WI38 (cell line): ENCODE data around the gene YWHAE.
"Not testable (repeated sequence)": the region's sequence is repeated elsewhere in the genome, so short reads cannot be mapped to it uniquely, and the experiment has no call there.

Experiments
- H3K4me3 ChIP-seq: 2 replicates; pipeline ENCODE4 v1.5.1; 2011; ENCODE audit warnings: low read depth, mild to moderate bottlenecking, control low read depth, low read length
- CTCF ChIP-seq: IDR thresholded peaks from 2 replicates; pipeline ENCODE4 v1.5.1; 2012; ENCODE audit warnings: low read depth, mild to moderate bottlenecking, control low read depth, low read length

YWHAE gene

GRCh38 chr17:1420981-1421380, 21.0 kb upstream of the YWHAE start:
- TF ChIP-seq CTCF, result no peak
- H3K4me3 ChIP-seq, result no peak overlapping the region

- no peak overlapping the region for H3K4me3 ChIP-seq
- TF ChIP-seq CTCF, result no peak
Observed at GRCh38 chr17:1420163-1420562, 20.1 kb upstream of the YWHAE start.

- not testable (repeated sequence) for H3K4me3 ChIP-seq
Observed at GRCh38 chr17:1418476-1418875, 18.5 kb upstream of the YWHAE start.

- no peak overlapping the region for H3K4me3 ChIP-seq
- TF ChIP-seq CTCF, result no peak
Observed at GRCh38 chr17:1416414-1416813, 16.4 kb upstream of the YWHAE start.

- TF ChIP-seq CTCF, result no peak
- no peak overlapping the region for H3K4me3 ChIP-seq
Observed at GRCh38 chr17:1414634-1415033, 14.6 kb upstream of the YWHAE start.

GRCh38 chr17:1414001-1414574, 14.1 kb upstream of the YWHAE start:
- H3K4me3 ChIP-seq, result no peak overlapping the region
- no peak for TF ChIP-seq CTCF

GRCh38 chr17:1413281-1413791, 13.3 kb upstream of the YWHAE start:
- TF ChIP-seq CTCF, result no peak
- H3K4me3 ChIP-seq, result no peak overlapping the region
